ENCODE data around the gene ZNF420.
"Not testable (repeated sequence)": the region's sequence is repeated elsewhere in the genome, so short reads cannot be mapped to it uniquely, and the experiment has no call there.

The ZNF420 gene

DNA sequence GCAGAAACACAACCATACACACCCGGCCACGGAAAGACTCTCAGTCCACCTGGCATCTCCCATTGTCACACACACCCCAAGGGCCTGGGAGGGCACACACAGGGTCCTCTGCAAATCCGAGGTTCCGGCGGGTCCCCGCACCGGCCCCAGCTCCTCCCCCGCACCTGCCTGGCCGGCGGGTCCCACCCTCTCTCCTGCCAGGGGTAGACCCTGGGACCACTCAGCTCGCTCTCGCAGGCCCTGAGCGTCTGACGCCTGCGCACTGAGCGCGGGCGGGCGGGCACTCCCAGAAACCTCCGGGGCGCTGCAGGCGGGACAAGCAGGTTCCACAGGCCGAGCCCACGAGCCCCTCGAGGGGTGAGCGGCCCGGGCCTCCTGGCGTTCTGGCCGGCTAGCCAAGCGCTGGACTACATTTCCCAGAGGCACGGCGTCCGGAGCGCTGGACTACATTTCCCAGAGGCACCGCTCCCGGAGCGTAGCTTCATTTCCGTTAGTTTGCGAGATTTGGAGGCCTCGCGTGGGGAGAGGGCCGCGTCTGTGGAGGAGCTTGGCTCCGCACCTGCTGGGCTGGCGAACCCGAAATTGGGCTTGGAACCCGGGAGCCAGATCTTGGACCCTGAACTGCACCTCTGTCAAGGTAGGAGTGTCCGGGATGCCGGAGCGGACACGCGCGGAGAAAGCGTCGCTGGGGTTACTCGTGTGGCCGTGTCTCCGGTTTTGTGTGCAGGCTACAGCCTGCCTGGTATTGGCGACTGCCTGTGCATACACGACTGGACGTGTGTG is at the start of gene ZNF420:
ZNF420 (plus strand) TSS at position 500 of the 783 bp plus-strand sequence. CDS start 10,686 bp downstream, outside the sequence.
- in situ Hi-C loops (cut with MboI; ENCODE audit: low sequenced_read_pairs): no loop called here

DNA sequence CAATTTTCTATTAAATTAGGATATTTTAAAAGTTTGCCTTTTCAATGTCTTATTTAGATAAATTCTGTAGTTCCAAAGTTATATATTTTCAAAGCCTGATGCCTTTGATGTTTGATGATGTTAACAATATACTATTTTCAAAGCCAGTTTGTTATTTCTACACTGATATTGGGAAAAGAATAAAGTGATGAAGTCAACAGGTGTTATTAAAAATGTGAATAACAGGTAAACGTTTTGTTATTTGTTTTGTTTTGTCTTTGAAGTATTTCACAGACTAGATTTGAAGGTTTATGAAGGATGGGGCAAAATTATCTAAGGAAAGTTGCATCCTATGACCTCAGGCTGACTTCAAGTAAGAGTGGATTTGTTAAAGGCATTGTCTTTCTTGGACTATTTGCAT is 33.1 kb upstream of the ZNF420 start:
- in situ Hi-C loops (cut with MboI; ENCODE audit: low sequenced_read_pairs): no loop called here

DNA sequence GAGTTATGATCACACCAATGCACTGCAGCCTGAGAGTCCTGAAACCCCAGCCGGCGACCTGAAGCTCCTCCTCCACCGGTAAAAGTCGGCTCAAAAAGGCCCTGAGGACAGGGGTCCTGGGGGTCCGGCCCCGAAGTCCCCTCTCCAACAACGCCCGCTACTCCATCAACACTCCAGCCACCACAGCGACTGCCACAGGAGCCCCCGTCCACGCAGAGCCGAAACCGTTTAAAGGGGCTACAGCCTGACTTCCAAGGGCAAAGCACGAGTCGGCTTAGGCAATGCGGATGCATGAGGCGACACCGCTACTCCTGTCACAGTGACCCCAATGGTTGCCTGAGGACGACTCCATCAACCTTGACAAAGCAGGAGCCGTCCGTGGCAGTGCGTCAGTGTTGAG is 22.9 kb upstream of the ZNF420 start:
- in situ Hi-C loops (cut with MboI; ENCODE audit: low sequenced_read_pairs): no loop called here

DNA sequence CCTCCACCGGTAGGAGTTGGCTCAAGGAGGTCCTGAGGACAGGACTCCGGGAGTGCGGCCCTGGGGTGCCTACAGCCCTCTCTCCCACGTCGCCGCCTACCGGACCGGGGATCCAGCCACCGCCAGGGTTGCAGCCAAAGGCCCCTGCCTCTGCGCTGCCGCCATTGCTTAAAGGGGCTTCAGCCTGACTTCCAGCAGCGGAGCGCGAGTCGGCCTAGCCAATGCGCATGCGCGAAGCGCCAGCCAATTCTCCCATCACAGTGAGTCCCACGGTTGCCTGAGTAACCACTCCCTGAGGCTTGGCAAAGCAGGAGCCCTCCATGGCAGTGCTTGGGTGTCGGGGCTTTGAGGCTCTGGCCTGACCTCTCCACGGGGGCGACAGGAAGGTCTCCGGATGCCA is 21.5 kb upstream of the ZNF420 start:
- in situ Hi-C loops (cut with MboI; ENCODE audit: low sequenced_read_pairs): no loop called here

DNA sequence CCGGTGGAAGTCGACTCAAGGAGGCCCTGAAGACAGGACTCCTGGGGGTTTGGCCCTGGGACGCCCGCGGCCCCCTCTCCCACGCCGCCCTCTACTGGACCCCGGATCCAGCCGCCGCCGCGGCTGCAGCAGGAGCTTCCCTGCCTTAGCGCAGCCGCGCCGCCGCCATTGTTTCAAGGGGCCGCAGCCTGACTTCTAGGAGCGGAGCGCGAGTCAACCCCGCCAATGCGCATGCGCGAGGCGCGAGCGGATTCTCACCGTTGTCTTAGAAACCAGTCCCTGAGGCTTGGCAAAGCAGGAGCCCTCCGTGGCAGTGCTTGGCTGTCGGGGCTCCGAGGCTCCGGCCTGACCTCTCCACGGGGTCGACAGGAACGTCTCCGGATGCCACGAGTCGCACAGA is 19.1 kb upstream of the ZNF420 start:
- in situ Hi-C loops (cut with MboI; ENCODE audit: low sequenced_read_pairs): no loop called here

DNA sequence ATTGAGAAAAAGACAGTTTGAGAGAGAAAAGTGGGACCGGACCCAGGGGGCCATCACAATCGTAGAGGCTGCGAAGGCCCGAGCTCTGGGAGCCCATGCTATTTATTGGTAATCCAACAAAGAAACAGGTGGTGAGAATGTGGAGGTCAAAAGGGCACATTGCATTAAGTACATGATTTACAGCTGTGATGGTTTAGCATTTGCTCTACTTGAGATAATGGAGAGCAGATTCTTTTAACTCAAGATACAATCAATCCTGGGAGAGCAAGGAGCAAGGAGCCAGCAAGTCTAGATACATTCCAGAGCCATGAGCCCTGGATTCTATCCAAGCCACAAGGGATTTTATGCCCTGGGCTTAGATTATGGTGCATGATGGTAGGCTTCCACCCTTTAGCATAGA is 13.3 kb upstream of the ZNF420 start:
- in situ Hi-C loops (cut with MboI; ENCODE audit: low sequenced_read_pairs): not testable (repeated sequence)

DNA sequence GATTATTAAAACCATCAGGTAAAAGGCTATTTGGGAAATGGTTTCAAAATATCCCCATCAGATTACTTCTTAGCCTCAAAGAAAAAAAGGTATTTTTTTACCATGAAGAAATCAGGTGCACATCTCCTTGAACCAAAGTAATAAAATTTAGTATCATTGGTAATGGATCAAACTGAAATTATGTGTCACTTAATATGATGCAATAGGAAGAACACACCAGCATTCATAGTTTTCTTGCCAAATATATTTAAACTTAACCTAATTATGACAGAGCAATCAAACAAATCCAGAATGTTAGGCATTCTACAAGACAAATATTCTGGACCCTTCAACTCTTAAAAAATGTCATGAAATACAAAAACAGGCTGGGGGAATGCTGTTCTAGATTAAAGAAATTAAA is 4.1 kb upstream of the ZNF420 start:
- in situ Hi-C loops (cut with MboI; ENCODE audit: low sequenced_read_pairs): no loop called here

DNA sequence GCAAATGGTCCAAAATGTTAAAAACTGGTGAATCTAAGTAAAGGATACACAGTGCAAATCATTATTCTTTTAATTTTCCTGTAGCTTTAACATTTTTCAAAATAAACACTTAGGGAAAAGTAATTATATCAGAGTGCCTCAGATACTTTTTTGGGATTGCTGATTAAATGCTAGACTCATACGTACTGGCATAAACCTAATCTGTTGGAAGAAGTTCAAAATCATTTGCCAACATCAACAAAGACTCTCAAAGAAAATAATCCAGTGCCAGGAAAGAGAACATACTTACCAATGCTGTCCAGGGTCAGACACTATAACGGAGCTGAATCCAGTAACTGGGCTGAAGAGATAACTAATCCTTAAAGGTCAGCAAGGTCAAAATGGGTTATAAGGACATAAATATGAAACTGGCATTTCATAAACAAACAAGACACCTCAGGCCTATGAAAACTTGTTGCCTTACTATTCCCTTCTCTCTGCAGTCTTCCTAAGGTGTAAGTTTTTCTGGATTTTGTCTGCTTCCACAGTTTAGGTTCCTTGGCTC is 3.3 kb upstream of the ZNF420 start:
- in situ Hi-C loops (cut with MboI; ENCODE audit: low sequenced_read_pairs): no loop called here

DNA sequence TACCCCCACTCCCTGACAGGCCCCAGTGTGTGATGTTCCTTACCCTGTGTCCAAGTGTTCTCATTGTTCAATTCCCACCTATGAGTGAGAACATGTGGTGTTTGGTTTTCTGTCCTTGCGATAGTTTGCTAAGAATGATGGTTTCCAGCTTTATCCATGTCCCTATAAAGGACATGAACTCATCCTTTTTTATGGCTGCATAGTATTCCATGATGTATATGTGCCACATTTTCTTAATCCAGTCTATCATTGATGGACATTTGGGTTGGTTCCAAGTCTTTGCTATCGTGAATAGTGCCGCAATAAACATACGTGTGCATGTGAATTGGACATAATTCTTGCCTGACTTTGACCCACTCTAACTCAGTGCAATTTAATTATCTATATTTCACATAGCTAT is 1.7 kb upstream of the ZNF420 start:
- in situ Hi-C loops (cut with MboI; ENCODE audit: low sequenced_read_pairs): not testable (repeated sequence)

DNA sequence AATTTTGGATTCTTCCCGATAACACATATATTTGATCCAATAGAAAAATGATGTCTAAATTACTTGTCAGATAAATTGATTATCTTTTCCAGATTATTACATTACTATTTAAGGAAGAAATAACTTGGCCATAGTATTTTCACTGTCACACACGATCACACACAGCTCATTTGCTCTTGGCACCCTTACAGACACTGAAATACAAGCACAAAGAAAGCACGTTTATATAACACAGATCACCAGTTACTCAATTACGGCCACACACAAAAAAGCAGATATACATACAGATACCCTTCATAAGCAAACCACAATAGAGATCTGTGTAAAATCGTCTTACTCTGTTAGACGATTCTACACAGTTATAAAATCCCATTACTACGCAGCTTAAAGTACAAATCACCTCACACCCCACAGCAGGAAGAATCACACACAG is 716 bp upstream of the ZNF420 start:
- in situ Hi-C loops (cut with MboI; ENCODE audit: low sequenced_read_pairs): no loop called here

DNA sequence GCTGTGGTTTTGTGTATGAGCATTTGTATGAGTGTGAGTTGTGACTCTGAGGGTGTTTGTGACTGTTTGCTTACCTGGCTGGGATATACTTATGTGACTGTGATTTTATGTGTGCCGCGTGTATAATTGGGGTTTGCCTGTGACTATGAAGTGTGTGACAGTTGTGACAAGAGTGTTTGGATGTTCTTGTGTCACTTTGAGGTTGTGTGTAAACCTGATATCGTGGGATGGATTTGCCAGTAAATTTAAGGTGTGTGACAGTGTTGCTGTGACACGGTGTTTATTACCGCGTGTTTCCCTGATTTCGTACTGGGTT is 442 bp downstream of the ZNF420 start:
- in situ Hi-C loops (cut with MboI; ENCODE audit: low sequenced_read_pairs): no loop called here

DNA sequence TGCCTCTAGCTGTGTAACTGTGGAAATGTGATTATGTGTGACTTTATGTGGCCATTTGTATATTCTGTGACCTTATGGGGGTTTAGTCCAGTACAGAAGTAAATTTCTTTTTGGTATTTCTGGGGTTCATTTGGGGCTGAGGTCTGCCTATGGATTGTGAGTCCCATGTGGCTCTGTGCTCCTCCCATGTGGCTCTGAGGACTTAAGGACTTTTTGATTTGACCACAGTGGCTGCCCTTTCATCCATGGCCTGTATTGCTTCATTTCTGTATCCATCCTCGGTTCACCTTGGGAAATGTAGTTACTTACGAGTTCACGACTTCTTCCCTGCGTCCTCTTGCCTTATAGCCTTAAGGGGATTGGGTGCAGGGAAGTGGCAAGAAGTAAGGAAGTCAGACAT is 1.0 kb downstream of the ZNF420 start:
- in situ Hi-C loops (cut with MboI; ENCODE audit: low sequenced_read_pairs): no loop called here

DNA sequence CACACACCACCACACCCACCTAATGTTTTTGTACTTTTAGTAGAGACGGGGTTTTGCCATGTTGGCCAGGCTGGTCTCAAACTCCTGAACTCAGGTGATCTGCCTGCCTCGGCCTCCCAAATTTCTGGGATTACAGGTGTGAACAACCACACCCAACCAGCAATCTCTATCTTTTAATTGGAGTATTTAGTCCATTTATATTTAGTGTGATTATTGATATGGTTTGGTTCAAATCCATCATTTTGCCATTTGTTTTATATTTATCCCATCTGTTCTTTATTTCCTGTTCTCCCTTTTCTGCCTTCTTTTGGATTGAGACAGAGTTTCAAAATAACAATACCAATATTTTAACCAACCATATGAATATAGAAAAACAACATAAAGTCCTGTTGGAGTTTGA is 4.1 kb downstream of the ZNF420 start:
- in situ Hi-C loops (cut with MboI; ENCODE audit: low sequenced_read_pairs): no loop called here

DNA sequence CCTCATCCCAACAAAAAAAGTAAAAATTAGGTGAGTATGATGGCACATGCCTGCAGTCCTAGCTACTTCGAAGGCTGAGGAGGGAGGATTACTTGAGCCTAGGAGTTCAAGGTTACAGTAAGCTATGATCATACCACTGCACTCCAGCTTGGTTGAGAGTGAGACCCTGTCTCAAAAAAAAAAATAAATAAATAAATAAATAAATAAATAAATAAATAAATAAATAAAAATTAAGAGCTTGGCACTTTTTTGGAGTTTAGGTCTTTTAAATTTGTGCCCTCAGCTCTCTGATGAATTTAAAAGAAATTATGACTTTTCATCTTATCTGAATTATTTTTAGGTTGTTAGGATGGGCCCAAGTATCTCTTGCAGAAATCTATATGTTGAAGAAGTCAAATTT is 8.9 kb downstream of the ZNF420 start:
- in situ Hi-C loops (cut with MboI; ENCODE audit: low sequenced_read_pairs): no loop called here

DNA sequence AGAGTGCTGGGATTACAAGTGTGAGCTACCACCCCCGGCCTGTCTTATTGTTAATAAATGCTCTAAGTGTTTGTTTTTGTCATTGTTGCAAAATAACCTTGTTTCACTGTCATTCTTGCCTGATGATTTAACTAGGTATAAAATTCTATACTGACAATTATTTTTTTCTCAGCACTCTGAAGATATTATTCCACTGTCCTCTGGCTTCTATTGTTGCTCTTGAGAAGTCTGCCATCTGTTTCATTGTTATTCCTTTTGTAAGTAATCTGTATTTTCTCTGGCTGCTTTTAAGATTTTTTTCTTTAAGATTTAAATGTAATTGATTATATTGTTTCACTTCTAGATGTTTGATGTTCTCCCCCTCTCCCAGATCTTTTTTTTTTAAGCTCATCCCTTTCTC is 17.6 kb downstream of the ZNF420 start:
- in situ Hi-C loops (cut with MboI; ENCODE audit: low sequenced_read_pairs): no loop called here

DNA sequence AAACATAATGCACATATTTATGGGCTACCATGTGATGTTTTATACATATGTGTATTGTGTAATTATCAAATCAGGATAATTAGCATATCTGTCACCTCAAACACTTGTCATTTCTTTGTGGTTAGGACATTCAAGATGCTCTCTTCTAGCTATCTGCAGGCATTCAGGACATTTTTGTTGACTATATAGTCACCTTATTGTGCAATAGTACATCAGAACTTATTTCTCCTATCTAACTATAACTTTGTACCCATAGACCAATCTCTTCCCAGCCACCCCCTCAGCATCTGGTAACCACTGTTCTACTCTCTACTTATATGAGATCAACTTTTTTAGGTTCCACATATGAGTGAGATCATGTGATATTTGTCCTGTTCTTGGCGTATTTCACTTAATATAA is 20.3 kb downstream of the ZNF420 start:
- in situ Hi-C loops (cut with MboI; ENCODE audit: low sequenced_read_pairs): no loop called here

DNA sequence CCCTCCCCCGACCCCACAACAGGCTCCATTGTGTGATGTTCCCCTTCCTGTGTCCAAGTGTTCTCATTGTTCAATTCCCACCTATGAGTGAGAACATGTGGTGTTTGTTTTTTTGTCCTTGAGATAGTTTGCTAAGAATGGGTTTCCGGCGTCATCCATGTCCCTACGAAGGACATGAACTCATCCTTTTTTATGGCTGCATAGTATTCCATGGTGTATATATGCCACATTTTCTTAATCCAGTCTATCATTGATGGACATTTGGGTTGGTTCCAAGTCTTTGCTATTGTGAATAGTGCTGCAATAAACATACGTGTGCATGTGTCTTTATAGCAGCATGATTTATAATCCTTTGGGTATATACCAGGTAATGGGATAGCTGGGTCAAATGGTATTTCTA is 25.9 kb downstream of the ZNF420 start:
- in situ Hi-C loops (cut with MboI; ENCODE audit: low sequenced_read_pairs): not testable (repeated sequence)

DNA sequence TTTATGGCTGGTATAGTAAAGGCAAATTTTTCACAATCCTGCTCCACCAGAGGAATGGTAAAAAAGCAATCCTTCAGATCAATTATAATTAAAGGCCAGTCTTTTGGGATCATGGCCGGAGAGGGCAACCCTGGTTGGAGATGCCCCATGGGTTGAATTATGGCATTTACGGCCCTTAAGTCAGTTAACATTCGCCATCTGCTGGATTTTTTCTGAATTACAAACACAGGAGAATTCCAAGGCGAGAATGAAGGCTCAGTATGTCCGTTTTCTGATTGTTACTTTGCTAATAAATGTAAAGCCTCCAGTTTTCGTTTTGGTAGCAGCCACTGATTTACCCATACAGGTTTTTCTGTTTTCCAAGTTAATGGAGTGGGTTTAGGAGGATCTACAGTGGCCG is 33.5 kb downstream of the ZNF420 start:
- in situ Hi-C loops (cut with MboI; ENCODE audit: low sequenced_read_pairs): not testable (repeated sequence)

DNA sequence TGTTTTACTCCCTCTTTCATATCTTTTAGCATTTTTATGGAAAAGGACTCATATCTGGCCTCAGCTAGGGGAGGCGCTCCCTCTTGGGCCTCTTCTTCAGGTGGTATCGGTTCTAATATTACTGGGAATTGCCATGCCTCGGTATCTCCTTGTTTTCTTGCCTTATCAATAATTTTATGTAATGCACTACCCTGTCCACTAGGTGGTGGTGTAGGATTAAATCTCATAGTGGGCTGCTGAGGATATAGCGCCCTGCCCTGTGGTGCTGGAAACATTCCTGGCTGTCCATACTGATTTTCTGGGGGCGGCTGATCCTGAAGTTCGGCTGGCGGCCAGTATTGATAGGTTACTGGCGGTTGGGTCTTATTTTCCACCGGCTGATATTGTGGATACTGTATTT is 35.8 kb downstream of the ZNF420 start:
- in situ Hi-C loops (cut with MboI; ENCODE audit: low sequenced_read_pairs): no loop called here

DNA sequence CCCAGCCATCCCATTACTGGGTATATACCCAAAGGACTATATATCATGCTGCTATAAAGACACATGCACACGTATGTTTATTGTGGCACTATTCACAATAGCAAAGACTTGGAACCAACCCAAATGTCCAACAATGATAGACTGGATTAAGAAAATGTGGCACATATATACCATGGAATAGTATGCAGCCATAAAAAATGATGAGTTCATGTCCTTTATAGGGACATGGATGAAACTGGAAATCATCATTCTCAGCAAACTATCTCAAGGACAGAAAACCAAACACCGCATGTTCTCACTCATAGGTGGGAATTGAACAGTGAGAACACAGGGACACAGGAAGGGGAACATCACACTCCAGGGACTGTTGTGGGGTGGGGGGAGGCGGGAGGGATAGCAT is 43.9 kb downstream of the ZNF420 start:
- in situ Hi-C loops (cut with MboI; ENCODE audit: low sequenced_read_pairs): not testable (repeated sequence)

DNA sequence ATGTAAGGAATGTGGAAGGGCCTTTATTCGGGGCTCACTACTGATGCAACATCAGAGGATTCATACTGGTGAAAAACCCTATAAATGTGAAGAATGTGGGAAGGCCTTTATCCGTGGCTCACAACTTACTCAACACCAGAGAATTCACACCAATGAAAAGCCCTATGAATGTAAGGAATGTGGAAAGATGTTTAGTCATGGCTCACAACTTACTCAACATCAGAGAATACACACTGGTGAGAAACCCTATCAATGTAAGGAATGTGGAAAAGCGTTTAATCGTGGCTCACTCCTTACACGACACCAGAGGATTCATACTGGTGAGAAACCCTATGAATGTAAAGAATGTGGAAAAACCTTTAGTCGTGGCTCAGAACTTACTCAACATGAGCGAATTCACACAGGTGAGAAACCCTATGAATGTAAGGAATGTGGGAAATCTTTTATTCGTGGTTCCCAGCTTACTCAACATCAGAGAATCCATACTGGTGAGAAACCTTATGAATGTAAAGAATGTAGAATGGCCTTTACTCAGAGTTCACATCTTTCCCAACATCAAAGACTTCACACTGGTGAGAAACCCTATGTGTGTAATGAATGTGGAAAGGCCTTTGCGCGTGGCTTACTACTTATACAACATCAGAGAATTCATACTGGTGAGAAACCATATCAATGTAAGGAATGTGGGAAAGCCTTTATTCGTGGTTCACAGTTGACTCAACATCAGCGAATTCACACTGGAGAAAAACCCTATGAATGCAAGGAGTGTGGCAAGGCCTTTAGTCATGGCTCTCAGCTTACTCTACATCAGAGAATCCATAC is 50.0 kb downstream of the ZNF420 start:
- in situ Hi-C loops (cut with MboI; ENCODE audit: low sequenced_read_pairs): no loop called here

DNA sequence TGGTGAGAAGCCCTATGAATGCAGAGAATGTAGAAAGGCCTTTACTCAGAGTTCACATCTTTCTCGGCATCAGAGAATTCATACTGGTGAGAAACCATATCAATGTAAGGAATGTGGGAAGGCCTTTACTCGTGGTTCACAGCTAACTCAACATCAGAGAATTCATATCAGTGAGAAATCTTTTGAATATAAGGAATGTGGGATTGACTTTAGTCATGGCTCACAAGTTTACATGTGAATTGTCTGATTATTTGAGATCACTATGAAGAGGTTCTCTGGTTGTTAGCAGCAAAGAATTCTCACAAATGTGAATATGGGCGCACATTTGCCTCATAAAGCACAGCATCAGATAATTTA is 50.6 kb downstream of the ZNF420 start:
- in situ Hi-C loops (cut with MboI; ENCODE audit: low sequenced_read_pairs): no loop called here

Data from hTERT RPE-1 (cell line).